Astrocyte (in vitro differentiated cells and primary cell): Measurements from ENCODE around the gene PNLIPRP1. TPM values are rescaled to one million over a fixed set of nuclear protein-coding genes. Genes with fewer than 3 reads are reported as not detected.

Experiments used
- DNase-seq: peaks from one replicate; pipeline ENCODE4 v3.0.0-alpha.2; 2010; ENCODE audit warnings: low read depth
- FAIRE-seq: peaks from 2 replicates; lab custom pipeline; 2011; peaks lifted over from hg19 to GRCh38; lab: Jason Lieb, UNC
- H2AFZ ChIP-seq: 2 replicates; pipeline ENCODE4 v1.6.0; 2012; ENCODE audit warnings: low read depth, low read length, inconsistent platforms
- H3K27ac ChIP-seq: 2 replicates; pipeline ENCODE4 v1.5.1; 2011; ENCODE audit warnings: low read depth, low read length, inconsistent platforms
- H3K27me3 ChIP-seq: 2 replicates; pipeline ENCODE4 v1.6.0; 2011; ENCODE audit warnings: low read length, inconsistent platforms; ENCODE audit not compliant: insufficient read depth
- H3K36me3 ChIP-seq: 2 replicates; pipeline ENCODE4 v1.5.1; 2011; ENCODE audit warnings: low read length, inconsistent platforms; ENCODE audit not compliant: insufficient read depth
- H3K4me1 ChIP-seq: 2 replicates; pipeline ENCODE4 v1.5.1; 2011; ENCODE audit warnings: low read length, inconsistent platforms; ENCODE audit not compliant: insufficient read depth
- H3K4me2 ChIP-seq: 2 replicates; pipeline ENCODE4 v1.6.0; 2012; ENCODE audit warnings: low read length, inconsistent platforms
- H3K4me3 ChIP-seq: 2 replicates; pipeline ENCODE4 v1.5.1; 2011; ENCODE audit warnings: low read depth, mild to moderate bottlenecking, low read length, inconsistent platforms; ENCODE audit not compliant: insufficient read depth
- H3K79me2 ChIP-seq: 2 replicates; pipeline ENCODE4 v1.6.0; 2012; ENCODE audit warnings: mild to moderate bottlenecking, low read length, inconsistent platforms; ENCODE audit not compliant: insufficient read depth
- H3K9ac ChIP-seq: 2 replicates; pipeline ENCODE4 v1.6.0; 2012; ENCODE audit warnings: mild to moderate bottlenecking, low read length, inconsistent platforms
- H3K9me3 ChIP-seq: 2 replicates; pipeline ENCODE4 v1.5.1; 2012; ENCODE audit warnings: low read depth, mild to moderate bottlenecking, low read length, inconsistent platforms; ENCODE audit not compliant: insufficient read depth
- H4K20me1 ChIP-seq: 2 replicates; pipeline ENCODE4 v1.6.0; 2012; ENCODE audit warnings: low read length, inconsistent platforms; ENCODE audit not compliant: insufficient read depth
- H3K27ac Mint-ChIP-seq: one replicate; pipeline ENCODE4 v1.8.0; 2021; ENCODE audit warnings: mild to moderate bottlenecking, mixed read lengths; ENCODE audit not compliant: unreplicated experiment
- H3K27me3 Mint-ChIP-seq: one replicate; pipeline ENCODE4 v1.8.0; 2021; ENCODE audit warnings: low read depth, mixed read lengths; ENCODE audit not compliant: unreplicated experiment
- H3K36me3 Mint-ChIP-seq: one replicate; pipeline ENCODE4 v1.8.0; 2021; ENCODE audit warnings: low read depth, mixed read lengths; ENCODE audit not compliant: unreplicated experiment
- H3K4me1 Mint-ChIP-seq: one replicate; pipeline ENCODE4 v1.8.0; 2021; ENCODE audit warnings: low read depth, mixed read lengths; ENCODE audit not compliant: unreplicated experiment
- H3K4me3 Mint-ChIP-seq: one replicate; pipeline ENCODE4 v1.8.0; 2021; ENCODE audit warnings: mild to moderate bottlenecking, moderate library complexity, mixed read lengths; ENCODE audit not compliant: unreplicated experiment
- H3K9me3 Mint-ChIP-seq: one replicate; pipeline ENCODE4 v1.8.0; 2021; ENCODE audit warnings: mild to moderate bottlenecking, mixed read lengths; ENCODE audit not compliant: unreplicated experiment
- EZH2 ChIP-seq: IDR thresholded peaks from 2 replicates; pipeline ENCODE4 v1.6.1; 2012; ENCODE audit warnings: mild to moderate bottlenecking, low read length, inconsistent platforms; ENCODE audit not compliant: insufficient read depth
- total RNA-seq: library from RNA; stranded (reverse); gene quantifications from 2 replicates; pipeline ENCODE4 v1.2.1, GENCODE V29; 2021
- TF ChIP-seq, protein P1 (sequence below): IDR thresholded peaks from 2 replicates; pipeline ENCODE4 v1.5.1; 2011; ENCODE audit warnings: low read depth, mild to moderate bottlenecking, inconsistent platforms, low read length, moderate library complexity; ENCODE audit not compliant: insufficient read depth

The PNLIPRP1 gene
- total RNA-seq, 1 donor from 2014 or later = not detected

DNA sequence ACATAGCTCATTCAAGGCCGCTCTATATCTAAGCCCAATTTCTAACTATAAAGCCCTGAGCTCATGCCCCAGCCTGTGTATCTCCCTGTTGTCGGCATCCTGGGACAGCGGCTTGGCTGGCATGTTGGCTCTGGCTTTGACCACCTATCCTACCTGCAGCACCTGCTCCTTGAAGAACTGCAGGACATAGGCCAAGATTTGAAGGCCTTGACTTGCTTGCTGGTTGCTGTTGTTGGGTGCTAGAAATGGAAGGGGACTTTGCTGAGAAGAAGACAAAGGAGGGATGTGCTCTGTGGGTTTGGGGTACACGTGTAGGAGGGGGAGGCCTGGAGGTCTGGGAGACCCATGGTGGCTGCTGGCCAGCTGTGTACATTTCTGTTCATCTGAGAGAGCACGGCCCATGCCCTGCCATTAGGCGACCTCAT, 41.1 kb downstream of the PNLIPRP1 start:
- H3K36me3 ChIP-seq = no peaks in the 10 kb centered on the region
- TF ChIP-seq, protein P1, sequence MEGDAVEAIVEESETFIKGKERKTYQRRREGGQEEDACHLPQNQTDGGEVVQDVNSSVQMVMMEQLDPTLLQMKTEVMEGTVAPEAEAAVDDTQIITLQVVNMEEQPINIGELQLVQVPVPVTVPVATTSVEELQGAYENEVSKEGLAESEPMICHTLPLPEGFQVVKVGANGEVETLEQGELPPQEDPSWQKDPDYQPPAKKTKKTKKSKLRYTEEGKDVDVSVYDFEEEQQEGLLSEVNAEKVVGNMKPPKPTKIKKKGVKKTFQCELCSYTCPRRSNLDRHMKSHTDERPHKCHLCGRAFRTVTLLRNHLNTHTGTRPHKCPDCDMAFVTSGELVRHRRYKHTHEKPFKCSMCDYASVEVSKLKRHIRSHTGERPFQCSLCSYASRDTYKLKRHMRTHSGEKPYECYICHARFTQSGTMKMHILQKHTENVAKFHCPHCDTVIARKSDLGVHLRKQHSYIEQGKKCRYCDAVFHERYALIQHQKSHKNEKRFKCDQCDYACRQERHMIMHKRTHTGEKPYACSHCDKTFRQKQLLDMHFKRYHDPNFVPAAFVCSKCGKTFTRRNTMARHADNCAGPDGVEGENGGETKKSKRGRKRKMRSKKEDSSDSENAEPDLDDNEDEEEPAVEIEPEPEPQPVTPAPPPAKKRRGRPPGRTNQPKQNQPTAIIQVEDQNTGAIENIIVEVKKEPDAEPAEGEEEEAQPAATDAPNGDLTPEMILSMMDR = no peak
- no peak for TF ChIP-seq EZH2
- H3K4me2 ChIP-seq = no peak overlapping the region
- H3K9me3 Mint-ChIP-seq = no peaks in the 10 kb centered on the region
- H3K4me1 ChIP-seq = no peaks in the 10 kb centered on the region
- H3K36me3 Mint-ChIP-seq = no peaks in the 10 kb centered on the region
- no peaks in the 10 kb centered on the region for H4K20me1 ChIP-seq
- no peak for FAIRE-seq
- H3K27me3 ChIP-seq = peaks cover 2% of the 10 kb centered on the region
- no peaks in the 10 kb centered on the region for H3K4me1 Mint-ChIP-seq
- no peak overlapping the region for H3K4me3 ChIP-seq
- H3K9ac ChIP-seq = no peak overlapping the region
- no peak overlapping the region for H3K27ac ChIP-seq
- no peak overlapping the region for H3K27ac Mint-ChIP-seq
- no peak for DNase-seq
- peaks cover 37% of the 10 kb centered on the region for H3K27me3 Mint-ChIP-seq
- H3K4me3 Mint-ChIP-seq = no peak overlapping the region
- no peaks in the 10 kb centered on the region for H3K9me3 ChIP-seq
- no peak overlapping the region for H2AFZ ChIP-seq
- H3K79me2 ChIP-seq = no peaks in the 10 kb centered on the region

DNA sequence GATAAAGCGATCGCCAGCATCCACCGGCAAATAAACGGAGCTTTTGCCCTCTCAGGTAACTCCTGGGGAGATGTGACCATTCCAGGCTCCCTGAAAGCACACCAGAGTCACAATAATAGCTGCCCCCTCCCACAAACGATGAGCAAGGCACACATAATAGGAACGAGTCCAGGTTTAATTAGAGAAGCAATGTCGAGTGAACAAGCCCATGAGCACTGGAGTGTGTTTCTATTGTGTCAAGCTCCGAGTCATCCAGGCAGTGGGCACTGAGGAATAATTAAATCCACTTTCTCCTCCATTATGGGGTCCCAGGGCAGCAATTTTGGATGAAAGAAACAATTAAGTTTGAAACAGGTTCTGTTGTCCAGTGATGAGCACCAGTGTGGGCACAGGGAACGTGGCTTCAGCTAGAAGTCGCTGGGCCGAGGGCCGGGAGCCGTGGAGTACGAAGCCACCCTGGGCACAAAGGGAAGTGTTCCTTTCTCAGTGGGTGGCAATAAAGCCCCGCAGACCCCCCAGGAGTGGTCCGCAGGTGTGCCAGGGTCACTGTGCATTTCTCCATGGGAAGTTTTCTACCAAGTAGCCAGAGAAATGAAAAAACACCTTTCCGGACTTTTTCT, 41.9 kb downstream of the PNLIPRP1 start:
- no peak overlapping the region for H2AFZ ChIP-seq
- no peak overlapping the region for H3K4me2 ChIP-seq
- Mint-ChIP-seq H3K4me3 (no peak overlapping the region), H3K36me3 (no peaks in the 10 kb centered on the region), H3K4me1 (no peaks in the 10 kb centered on the region), H3K27ac (no peak overlapping the region), H3K9me3 (no peaks in the 10 kb centered on the region), H3K27me3 (peaks cover 35% of the 10 kb centered on the region)
- no peaks in the 10 kb centered on the region for H3K9me3 ChIP-seq
- H3K4me3 ChIP-seq = no peak overlapping the region
- H3K36me3 ChIP-seq = no peaks in the 10 kb centered on the region
- H3K27ac ChIP-seq = no peak overlapping the region
- no peak overlapping the region for H3K9ac ChIP-seq
- no peaks in the 10 kb centered on the region for H3K4me1 ChIP-seq
- TF ChIP-seq, protein P1 = no peak
- TF ChIP-seq EZH2 = no peak
- no peaks in the 10 kb centered on the region for H4K20me1 ChIP-seq
- no peaks in the 10 kb centered on the region for H3K79me2 ChIP-seq
- H3K27me3 ChIP-seq = peaks cover 2% of the 10 kb centered on the region
- DNase-seq (no peak), FAIRE-seq (no peak)

DNA sequence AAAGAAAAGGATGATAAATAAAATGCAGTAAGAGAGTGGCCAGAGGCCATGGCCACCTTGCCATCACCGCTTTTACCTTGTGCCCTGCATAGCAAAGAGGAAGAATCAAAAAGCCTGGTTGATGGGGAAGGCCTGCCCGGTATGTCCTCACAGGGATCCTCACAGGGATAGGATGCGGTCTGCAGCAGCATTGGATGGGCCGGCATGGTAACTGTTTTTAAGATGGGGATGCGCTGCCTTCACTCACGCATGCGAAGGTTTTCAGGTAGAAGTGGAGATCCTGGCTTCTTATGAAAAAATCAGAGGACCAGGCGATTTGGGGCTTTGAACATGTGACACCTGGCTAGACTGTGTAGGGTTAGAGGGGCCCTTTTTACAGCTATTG, 42.4 kb downstream of the PNLIPRP1 start:
- Histone ChIP-seq H2AFZ (no peak overlapping the region), H3K27ac (no peak overlapping the region), H3K4me3 (no peak overlapping the region), H4K20me1 (no peaks in the 10 kb centered on the region), H3K36me3 (no peaks in the 10 kb centered on the region), H3K4me1 (no peaks in the 10 kb centered on the region), H3K9ac (no peak overlapping the region), H3K79me2 (no peaks in the 10 kb centered on the region), H3K9me3 (no peaks in the 10 kb centered on the region), H3K4me2 (no peak overlapping the region), H3K27me3 (peaks cover 2% of the 10 kb centered on the region)
- Mint-ChIP-seq H3K27me3 (peaks cover 35% of the 10 kb centered on the region), H3K36me3 (no peaks in the 10 kb centered on the region), H3K4me3 (no peak overlapping the region), H3K27ac (no peak overlapping the region), H3K4me1 (no peaks in the 10 kb centered on the region), H3K9me3 (no peaks in the 10 kb centered on the region)
- no peak for FAIRE-seq
- TF ChIP-seq EZH2 = no peak
- TF ChIP-seq, protein P1 = no peak
- no peak for DNase-seq
